H1 (cell line): ENCODE measurements around the gene TTC28. TPM values are rescaled to one million over a fixed set of nuclear protein-coding genes. Genes with fewer than 3 reads are reported as not detected.

ENCODE experiments used
- BACH1 ChIP-seq: IDR thresholded peaks from 2 replicates; pipeline ENCODE4 v1.6.1; 2012; ENCODE audit warnings: low read length, improper control_type of control experiment
- BRCA1 ChIP-seq: IDR thresholded peaks from 2 replicates; pipeline ENCODE4 v1.6.1; 2012; ENCODE audit warnings: low read depth, low read length, improper control_type of control experiment
- GTF2F1 ChIP-seq: IDR thresholded peaks from 2 replicates; pipeline ENCODE4 v1.6.1; 2012; ENCODE audit warnings: low read depth, low read length, improper control_type of control experiment, borderline replicate concordance
- NANOG ChIP-seq: IDR thresholded peaks from 2 replicates; pipeline ENCODE4 v1.6.1; 2011; ENCODE audit warnings: low read length, low read depth, mild to moderate bottlenecking, inconsistent platforms; ENCODE audit not compliant: insufficient read depth, poor library complexity, severe bottlenecking
- PHF8 ChIP-seq: fragments of 200-600 bp; sonication (generic); conservative IDR thresholded peaks from 2 replicates; pipeline ENCODE4 v1.7.1; 2012; ENCODE audit warnings: low read depth, mild to moderate bottlenecking, inconsistent platforms, low read length, moderate library complexity
- RNF2 ChIP-seq: fragments of 200-900, 300-1000 bp; sonication (generic); IDR thresholded peaks from 2 replicates; pipeline ENCODE4 v1.7.1; 2016; ENCODE audit warnings: borderline replicate concordance, low read depth, mild to moderate bottlenecking, antibody characterized with exemption, low read length; ENCODE audit not compliant: poor library complexity, severe bottlenecking; ENCODE audit errors: missing control alignments
- SIX5 ChIP-seq: IDR thresholded peaks from 2 replicates; pipeline ENCODE4 v1.6.1; 2011; ENCODE audit warnings: mild to moderate bottlenecking, low read depth, low read length
- polyA plus RNA-seq, 7 experiments: library from polyadenylated mRNA; depleted of rRNA in 3 of 7; stranded (reverse) in 5 of 7; unstranded in 2 of 7; fragments of >200 nt in 5 of 7; fragments of 200-250 nt in 2 of 7; gene quantifications; 1 replicate in 5 of 7; 2 replicates in 1 of 7; 4 replicates in 1 of 7; pipeline versions ENCODE4 v1.2.1 to v1.2.3, GENCODE V29; 2011 to 2013; ENCODE audit warnings: missing spikeins in 2 of 7, mixed read lengths in 2 of 7
- total RNA-seq: library from RNA; stranded (reverse); fragmentation: NEBNext Ultra II Directional; extraction: Animal tissue kit (Norgen Biotek cat#: 25700); gene quantifications from 2 replicates; pipeline ENCODE4 v1.2.1, GENCODE V29; 2021
- TF ChIP-seq, protein P1 (sequence below): fragments of 300-600 bp; sonication (generic); IDR thresholded peaks from 2 replicates; pipeline ENCODE4 v1.7.1; 2012; ENCODE audit warnings: low read length, moderate library complexity, mild to moderate bottlenecking, inconsistent platforms; ENCODE audit not compliant: insufficient replicate concordance
- TF ChIP-seq, protein P2 (sequence below): IDR thresholded peaks from 2 replicates; pipeline ENCODE4 v1.6.1; 2011; ENCODE audit warnings: low read depth, mild to moderate bottlenecking, low read length; ENCODE audit not compliant: insufficient read depth

The TTC28 gene
- total and polyA plus RNA-seq, 2 of the 8 experiments (the other 6 are each of a cell fraction or from before 2014, with no cell fraction given): 2.6 to 12.6 TPM

DNA sequence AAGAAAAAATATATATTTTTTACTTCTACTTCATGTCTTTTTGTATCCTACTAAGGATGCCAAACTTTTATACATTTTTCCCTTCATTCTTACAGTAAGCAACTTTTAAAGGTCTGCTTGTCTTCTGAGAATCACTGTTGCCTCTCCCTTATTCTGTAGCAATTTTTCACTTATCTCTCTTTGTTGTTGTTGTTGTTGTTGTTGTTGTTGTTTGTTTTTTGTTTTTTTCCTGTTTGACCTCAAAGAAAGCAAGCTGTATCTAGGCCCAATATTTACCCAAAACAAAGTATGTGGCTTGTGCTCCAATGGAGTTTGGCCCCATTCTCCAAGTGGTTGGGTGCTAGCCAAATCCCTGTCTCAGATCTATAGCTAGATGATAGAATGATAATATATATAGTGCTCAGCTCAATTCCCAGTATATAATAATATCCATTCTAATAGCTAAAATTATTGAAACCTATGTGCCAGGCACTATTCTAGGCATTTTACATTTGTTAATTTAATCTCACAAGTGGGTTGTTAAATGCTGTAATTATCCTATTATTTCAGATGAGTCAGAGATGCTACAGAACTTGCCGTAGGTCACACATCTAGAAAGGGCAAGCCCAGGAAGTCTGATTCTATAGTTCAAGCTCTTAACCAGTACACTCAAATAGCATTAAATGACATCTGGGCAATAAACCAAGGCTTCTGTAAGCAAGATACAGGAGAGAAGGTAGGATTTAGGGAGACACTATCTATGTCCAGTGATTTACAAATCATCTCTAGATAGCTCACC is 555.5 kb downstream of the TTC28 start (continued):
- TF ChIP-seq, protein P1, sequence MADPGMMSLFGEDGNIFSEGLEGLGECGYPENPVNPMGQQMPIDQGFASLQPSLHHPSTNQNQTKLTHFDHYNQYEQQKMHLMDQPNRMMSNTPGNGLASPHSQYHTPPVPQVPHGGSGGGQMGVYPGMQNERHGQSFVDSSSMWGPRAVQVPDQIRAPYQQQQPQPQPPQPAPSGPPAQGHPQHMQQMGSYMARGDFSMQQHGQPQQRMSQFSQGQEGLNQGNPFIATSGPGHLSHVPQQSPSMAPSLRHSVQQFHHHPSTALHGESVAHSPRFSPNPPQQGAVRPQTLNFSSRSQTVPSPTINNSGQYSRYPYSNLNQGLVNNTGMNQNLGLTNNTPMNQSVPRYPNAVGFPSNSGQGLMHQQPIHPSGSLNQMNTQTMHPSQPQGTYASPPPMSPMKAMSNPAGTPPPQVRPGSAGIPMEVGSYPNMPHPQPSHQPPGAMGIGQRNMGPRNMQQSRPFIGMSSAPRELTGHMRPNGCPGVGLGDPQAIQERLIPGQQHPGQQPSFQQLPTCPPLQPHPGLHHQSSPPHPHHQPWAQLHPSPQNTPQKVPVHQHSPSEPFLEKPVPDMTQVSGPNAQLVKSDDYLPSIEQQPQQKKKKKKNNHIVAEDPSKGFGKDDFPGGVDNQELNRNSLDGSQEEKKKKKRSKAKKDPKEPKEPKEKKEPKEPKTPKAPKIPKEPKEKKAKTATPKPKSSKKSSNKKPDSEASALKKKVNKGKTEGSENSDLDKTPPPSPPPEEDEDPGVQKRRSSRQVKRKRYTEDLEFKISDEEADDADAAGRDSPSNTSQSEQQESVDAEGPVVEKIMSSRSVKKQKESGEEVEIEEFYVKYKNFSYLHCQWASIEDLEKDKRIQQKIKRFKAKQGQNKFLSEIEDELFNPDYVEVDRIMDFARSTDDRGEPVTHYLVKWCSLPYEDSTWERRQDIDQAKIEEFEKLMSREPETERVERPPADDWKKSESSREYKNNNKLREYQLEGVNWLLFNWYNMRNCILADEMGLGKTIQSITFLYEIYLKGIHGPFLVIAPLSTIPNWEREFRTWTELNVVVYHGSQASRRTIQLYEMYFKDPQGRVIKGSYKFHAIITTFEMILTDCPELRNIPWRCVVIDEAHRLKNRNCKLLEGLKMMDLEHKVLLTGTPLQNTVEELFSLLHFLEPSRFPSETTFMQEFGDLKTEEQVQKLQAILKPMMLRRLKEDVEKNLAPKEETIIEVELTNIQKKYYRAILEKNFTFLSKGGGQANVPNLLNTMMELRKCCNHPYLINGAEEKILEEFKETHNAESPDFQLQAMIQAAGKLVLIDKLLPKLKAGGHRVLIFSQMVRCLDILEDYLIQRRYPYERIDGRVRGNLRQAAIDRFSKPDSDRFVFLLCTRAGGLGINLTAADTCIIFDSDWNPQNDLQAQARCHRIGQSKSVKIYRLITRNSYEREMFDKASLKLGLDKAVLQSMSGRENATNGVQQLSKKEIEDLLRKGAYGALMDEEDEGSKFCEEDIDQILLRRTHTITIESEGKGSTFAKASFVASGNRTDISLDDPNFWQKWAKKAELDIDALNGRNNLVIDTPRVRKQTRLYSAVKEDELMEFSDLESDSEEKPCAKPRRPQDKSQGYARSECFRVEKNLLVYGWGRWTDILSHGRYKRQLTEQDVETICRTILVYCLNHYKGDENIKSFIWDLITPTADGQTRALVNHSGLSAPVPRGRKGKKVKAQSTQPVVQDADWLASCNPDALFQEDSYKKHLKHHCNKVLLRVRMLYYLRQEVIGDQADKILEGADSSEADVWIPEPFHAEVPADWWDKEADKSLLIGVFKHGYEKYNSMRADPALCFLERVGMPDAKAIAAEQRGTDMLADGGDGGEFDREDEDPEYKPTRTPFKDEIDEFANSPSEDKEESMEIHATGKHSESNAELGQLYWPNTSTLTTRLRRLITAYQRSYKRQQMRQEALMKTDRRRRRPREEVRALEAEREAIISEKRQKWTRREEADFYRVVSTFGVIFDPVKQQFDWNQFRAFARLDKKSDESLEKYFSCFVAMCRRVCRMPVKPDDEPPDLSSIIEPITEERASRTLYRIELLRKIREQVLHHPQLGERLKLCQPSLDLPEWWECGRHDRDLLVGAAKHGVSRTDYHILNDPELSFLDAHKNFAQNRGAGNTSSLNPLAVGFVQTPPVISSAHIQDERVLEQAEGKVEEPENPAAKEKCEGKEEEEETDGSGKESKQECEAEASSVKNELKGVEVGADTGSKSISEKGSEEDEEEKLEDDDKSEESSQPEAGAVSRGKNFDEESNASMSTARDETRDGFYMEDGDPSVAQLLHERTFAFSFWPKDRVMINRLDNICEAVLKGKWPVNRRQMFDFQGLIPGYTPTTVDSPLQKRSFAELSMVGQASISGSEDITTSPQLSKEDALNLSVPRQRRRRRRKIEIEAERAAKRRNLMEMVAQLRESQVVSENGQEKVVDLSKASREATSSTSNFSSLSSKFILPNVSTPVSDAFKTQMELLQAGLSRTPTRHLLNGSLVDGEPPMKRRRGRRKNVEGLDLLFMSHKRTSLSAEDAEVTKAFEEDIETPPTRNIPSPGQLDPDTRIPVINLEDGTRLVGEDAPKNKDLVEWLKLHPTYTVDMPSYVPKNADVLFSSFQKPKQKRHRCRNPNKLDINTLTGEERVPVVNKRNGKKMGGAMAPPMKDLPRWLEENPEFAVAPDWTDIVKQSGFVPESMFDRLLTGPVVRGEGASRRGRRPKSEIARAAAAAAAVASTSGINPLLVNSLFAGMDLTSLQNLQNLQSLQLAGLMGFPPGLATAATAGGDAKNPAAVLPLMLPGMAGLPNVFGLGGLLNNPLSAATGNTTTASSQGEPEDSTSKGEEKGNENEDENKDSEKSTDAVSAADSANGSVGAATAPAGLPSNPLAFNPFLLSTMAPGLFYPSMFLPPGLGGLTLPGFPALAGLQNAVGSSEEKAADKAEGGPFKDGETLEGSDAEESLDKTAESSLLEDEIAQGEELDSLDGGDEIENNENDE: no peak
- TF ChIP-seq BRCA1 (no peak), GTF2F1 (no peak), NANOG (no peak), PHF8 (no peak), RNF2 (no peak), SIX5 (no peak), BACH1 (no peak)
- TF ChIP-seq, protein P2, sequence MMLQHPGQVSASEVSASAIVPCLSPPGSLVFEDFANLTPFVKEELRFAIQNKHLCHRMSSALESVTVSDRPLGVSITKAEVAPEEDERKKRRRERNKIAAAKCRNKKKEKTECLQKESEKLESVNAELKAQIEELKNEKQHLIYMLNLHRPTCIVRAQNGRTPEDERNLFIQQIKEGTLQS: no peak
